SK-N-MC (cell line): ENCODE data around the gene ANAPC2.

Source experiments
- EZH2 ChIP-seq: fragments of 200-600 bp; sonication (generic); IDR thresholded peaks from one replicate; pipeline ENCODE4 v1.6.1; 2017; ENCODE audit warnings: antibody characterized with exemption
- FOXP2 ChIP-seq: optimal IDR thresholded peaks from 2 replicates; pipeline ENCODE3; 2011; ENCODE audit warnings: mild to moderate bottlenecking, moderate library complexity; ENCODE audit not compliant: insufficient read depth; ENCODE audit errors: extremely low read length, control extremely low read depth
- POLR2AphosphoS5 ChIP-seq: IDR thresholded peaks from 2 replicates; pipeline ENCODE4 v1.6.1; 2012; ENCODE audit warnings: mild to moderate bottlenecking, low read depth, low read length, borderline replicate concordance

DNA sequence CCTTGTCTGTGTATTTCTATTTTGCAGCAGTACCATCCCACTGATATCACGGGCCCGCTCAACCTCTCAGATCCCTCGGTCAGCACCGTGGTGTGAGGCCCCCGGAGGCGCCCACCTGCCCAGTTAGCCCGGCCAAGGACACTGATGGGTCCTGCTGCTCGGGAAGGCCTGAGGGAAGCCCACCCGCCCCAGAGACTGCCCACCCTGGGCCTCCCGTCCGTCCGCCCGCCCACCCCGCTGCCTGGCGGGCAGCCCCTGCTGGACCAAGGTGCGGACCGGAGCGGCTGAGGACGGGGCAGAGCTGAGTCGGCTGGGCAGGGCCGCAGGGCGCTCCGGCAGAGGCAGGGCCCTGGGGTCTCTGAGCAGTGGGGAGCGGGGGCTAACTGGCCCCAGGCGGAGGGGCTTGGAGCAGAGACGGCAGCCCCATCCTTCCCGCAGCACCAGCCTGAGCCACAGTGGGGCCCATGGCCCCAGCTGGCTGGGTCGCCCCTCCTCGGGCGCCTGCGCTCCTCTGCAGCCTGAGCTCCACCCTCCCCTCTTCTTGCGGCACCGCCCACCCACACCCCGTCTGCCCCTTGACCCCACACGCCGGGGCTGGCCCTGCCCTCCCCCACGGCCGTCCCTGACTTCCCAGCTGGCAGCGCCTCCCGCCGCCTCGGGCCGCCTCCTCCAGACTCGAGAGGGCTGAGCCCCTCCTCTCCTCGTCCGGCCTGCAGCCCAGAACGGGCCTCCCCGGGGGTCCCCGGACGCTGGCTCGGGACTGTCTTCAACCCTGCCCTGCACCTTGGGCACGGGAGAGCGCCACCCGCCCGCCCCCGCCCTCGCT, 20.4 kb downstream of the ANAPC2 start:
- TF ChIP-seq EZH2, result no peak
- no peak for TF ChIP-seq POLR2AphosphoS5
- TF ChIP-seq FOXP2, result no peak
